Measurements from ENCODE around the gene NKIRAS2.

The NKIRAS2 gene

GRCh38 chr17:42027590-42027889 lies 7.7 kb downstream of the NKIRAS2 start:
- no peak overlapping the region for H3K4me3 ChIP-seq (ENCODE audit: low read depth, low read length)
- DNase-seq (ENCODE audit: low read depth): no peak
- TF ChIP-seq, protein P1, sequence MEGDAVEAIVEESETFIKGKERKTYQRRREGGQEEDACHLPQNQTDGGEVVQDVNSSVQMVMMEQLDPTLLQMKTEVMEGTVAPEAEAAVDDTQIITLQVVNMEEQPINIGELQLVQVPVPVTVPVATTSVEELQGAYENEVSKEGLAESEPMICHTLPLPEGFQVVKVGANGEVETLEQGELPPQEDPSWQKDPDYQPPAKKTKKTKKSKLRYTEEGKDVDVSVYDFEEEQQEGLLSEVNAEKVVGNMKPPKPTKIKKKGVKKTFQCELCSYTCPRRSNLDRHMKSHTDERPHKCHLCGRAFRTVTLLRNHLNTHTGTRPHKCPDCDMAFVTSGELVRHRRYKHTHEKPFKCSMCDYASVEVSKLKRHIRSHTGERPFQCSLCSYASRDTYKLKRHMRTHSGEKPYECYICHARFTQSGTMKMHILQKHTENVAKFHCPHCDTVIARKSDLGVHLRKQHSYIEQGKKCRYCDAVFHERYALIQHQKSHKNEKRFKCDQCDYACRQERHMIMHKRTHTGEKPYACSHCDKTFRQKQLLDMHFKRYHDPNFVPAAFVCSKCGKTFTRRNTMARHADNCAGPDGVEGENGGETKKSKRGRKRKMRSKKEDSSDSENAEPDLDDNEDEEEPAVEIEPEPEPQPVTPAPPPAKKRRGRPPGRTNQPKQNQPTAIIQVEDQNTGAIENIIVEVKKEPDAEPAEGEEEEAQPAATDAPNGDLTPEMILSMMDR (conservative IDR thresholded peaks at IDR 0.05; ENCODE audit: low read depth, low read length): no peak

GRCh38 chr17:42027961-42028790 lies 8.3 kb downstream of the NKIRAS2 start:
- peak; percentile 29 for DNase-seq (ENCODE audit: low read depth)
- TF ChIP-seq, protein P1 (conservative IDR thresholded peaks at IDR 0.05; ENCODE audit: low read depth, low read length): peak; percentile 60
- no peak overlapping the region for H3K4me3 ChIP-seq (ENCODE audit: low read depth, low read length)

DNA sequence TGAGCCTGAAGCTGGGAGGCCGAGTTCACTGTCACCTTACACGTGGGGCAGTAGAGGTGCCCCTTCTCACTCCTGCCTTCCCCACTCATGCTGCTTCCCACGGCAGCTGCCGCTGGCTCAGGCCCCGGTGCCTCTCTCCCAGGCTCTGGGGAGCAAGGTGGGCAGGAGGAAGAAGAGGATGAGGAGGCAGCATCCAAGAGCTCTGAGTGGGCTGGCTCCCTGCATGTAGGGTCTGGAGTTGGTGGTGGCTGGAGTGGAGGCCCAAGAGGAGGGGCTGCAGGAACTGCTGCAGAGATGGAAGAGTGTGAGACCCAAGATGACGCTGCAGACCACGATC lies 8.9 kb downstream of the NKIRAS2 start:
- TF ChIP-seq, protein P1 (conservative IDR thresholded peaks at IDR 0.05; ENCODE audit: low read depth, low read length): no peak
- DNase-seq (ENCODE audit: low read depth): no peak
- no peak overlapping the region for H3K4me3 ChIP-seq (ENCODE audit: low read depth, low read length)

DNA sequence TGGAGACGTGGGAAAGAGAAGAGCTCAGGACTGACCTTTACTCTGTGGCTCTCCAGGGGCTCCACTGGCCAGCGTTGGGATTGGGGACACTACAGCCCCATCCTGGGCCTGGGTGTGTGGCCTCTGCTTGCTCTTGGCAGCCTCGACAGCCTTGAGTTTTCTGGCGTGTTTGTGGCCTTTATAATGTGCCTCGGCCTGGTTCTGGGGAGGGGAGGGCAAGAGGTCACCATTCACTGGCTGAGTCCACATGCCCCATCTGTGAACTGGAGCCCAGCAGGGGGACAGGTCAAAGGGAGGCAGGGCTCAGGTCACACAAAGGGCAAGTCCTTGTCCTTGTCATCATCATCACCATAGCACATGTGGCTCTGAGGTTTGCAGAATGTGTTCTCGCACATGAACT lies 11.7 kb downstream of the NKIRAS2 start:
- H3K4me3 ChIP-seq (ENCODE audit: low read depth, low read length): no peak overlapping the region
- TF ChIP-seq, protein P1 (conservative IDR thresholded peaks at IDR 0.05; ENCODE audit: low read depth, low read length): no peak
- DNase-seq (ENCODE audit: low read depth): no peak

DNA sequence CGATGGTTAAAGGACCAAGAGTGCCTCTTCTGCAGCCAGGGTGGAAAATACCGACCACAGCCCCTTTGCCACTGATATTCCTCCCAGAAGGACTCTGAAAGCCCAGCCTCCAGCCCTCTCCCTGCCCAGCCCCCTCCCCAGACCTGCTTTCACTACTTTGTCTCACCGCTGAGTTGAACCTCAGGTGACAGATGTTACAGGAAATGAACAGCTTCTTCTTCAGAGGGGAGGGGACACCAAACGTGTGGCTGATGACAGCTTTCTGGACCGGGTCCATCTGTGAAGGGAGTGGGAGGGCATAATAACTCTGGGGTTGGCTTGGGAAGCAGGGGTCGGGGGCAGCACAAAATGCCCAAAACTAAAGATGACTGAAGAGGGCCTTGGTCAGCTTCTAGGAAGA lies 14.2 kb downstream of the NKIRAS2 start:
- TF ChIP-seq, protein P1 (conservative IDR thresholded peaks at IDR 0.05; ENCODE audit: low read depth, low read length): no peak
- no peak for DNase-seq (ENCODE audit: low read depth)
- no peak overlapping the region for H3K4me3 ChIP-seq (ENCODE audit: low read depth, low read length)

GRCh38 chr17:42038221-42038973 lies 18.5 kb downstream of the NKIRAS2 start:
- no peak for DNase-seq (ENCODE audit: low read depth)
- TF ChIP-seq, protein P1 (conservative IDR thresholded peaks at IDR 0.05; ENCODE audit: low read depth, low read length): no peak
- H3K4me3 ChIP-seq (ENCODE audit: low read depth, low read length): no peak overlapping the region
